GM18868 (cell line): ENCODE measurements around the gene SLC6A6.

Experiments
- ATAC-seq: cut with Tn5 transposase; IDR thresholded peaks from one replicate; pipeline ENCODE4 v1.9.1; 2021; ENCODE audit warnings: mild to moderate bottlenecking, moderate library complexity; ENCODE audit not compliant: unreplicated experiment

The SLC6A6 gene

DNA sequence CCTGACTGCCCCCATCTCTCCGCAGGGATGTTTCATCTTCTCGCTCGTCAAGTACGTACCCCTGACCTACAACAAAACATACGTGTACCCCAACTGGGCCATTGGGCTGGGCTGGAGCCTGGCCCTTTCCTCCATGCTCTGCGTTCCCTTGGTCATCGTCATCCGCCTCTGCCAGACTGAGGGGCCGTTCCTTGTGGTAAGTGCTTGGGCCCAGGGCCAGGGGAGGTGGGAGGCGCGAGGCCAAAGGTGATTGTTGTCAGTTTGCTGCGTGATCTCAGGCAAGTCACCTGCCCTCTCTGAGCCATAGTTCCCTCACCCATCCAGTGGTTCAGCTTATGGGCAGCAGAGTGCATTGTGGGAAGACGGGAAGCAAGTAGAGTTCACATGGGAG is 79.2 kb downstream of the SLC6A6 start:
- no peak for ATAC-seq

DNA sequence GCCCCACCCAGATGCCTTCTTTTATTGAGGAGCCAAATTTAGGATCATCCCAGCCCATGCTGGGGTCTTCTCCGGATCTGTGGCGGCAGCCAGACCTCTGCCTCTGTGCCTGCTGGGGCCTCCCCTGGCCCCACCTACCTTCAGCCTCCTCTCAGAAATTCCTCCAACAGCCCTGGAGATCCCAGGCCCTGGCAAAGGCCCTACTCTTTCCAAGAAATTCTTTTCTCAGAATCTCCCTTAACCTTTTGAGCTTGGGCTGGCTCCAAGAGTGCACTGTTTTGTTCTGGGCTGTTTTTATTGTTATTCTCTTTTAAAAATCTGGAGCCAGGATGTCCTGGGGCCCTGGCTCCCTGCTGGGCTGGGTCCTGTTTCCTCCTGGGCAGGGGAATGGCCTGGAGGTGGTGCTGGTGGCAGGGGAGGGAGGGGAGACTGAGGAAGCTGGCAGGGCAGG is 79.9 kb downstream of the SLC6A6 start:
- no peak for ATAC-seq

DNA sequence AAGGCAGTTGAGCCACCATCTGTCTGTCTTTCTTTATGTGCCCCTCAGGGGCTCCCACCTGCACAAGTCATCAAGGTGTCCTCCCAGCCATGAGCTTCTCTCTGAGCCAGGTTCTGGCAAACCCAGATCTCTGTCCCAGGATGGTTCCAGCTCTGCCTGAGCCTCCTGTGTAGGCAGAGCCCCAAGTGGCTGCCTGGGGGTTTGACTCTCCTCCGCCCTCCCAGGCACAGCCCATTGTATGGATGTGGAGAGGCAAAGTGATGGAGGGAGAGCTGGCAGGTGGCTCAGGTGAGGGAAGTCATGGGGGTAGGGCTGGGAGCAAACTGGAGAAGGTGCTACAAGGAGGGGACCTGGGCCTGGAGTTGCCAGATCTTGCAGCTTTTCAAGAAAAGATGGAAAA is 80.9 kb downstream of the SLC6A6 start:
- no peak for ATAC-seq

DNA sequence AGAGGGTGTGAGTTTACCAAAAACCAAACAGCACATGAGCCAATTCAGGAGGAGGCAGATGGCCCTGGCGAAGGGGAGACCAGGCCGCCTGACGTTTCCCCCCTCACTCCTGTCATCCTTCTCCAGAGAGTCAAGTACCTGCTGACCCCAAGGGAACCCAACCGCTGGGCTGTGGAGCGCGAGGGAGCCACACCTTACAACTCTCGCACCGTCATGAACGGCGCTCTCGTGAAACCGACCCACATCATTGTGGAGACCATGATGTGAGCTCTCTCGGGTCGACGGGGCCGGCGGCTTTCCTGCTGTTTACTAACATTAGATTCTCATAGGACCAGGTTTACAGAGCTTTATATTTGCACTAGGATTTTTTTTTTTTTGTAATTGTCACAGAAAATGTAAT is 82.3 kb downstream of the SLC6A6 start:
- ATAC-seq: no peak

DNA sequence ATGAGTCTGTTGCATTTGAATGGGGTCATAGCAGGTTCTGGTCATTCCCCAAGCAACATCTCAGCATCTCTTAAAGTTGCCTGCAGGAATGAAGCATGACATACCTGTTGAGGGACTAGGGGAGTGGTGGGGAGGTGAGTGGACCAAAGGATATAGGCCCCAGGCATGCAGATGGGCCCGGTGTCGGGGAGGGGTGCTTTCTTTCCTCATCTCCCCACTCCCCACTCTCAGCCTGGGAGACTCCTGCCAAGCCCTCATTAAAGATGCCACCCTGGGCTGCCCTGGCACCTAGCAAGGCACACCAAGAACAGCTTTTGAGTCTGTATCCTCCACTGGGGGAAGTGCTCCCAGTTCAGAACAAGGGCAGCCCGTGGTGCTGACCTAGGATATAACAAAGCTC is 83.6 kb downstream of the SLC6A6 start:
- ATAC-seq: no peak

DNA sequence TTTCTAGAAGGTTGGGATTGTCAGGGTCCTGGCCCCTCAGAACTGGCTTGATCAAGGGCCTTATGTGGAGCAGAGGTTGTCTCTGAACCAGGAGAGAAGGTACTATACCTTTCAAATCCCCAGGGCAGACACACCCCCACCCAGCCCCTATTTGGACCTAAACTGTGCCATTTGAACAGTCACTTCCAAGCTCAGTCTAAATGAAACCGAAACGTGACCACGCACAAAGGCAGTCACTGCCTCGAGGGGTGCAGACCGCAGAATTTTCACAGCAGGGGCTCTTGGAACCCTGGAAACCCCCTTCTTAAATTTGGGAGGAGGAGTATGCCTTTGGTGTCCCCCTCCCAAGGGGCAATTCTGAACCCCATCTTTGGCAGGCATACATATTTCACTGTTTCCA is 84.1 kb downstream of the SLC6A6 start:
- ATAC-seq: no peak

DNA sequence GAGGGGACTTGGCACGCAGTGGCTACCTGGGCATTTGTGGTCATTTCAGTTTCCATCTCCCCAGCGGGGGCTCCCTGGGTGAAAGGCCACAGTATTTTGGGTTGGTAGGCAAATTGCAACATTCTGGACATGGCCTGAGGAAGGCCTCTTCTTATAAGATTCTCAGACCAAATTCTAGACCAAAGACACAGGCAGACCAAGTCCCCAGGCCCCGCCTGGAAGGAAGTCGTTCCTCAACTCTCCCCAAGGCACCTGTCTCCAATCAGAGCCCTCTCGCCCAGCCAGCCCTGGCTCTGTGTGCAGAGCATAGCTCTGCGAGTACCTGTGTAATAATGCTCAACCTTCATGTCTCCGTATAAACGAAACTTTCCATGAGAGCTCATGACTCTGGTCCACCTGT is 84.7 kb downstream of the SLC6A6 start:
- no peak for ATAC-seq

DNA sequence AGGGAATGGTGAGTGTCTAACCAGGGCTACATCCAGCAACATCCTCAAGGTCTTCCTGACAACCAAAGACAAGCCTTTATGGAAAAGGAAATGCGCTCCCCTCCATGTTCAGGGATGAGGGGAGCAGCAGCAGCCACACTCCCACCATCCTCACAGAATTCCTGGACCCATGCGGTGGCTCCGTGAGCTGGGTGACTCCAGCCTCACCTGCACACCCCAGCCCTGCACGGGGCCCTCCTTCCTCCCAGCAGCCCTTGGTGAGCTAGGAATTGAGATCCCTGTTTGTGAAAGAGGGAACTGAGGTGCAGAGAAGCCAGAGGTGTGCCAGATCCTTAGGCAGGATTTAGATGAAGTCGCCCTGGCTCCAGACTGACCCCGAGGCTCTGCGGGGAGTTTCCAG is 85.4 kb downstream of the SLC6A6 start:
- ATAC-seq: no peak

DNA sequence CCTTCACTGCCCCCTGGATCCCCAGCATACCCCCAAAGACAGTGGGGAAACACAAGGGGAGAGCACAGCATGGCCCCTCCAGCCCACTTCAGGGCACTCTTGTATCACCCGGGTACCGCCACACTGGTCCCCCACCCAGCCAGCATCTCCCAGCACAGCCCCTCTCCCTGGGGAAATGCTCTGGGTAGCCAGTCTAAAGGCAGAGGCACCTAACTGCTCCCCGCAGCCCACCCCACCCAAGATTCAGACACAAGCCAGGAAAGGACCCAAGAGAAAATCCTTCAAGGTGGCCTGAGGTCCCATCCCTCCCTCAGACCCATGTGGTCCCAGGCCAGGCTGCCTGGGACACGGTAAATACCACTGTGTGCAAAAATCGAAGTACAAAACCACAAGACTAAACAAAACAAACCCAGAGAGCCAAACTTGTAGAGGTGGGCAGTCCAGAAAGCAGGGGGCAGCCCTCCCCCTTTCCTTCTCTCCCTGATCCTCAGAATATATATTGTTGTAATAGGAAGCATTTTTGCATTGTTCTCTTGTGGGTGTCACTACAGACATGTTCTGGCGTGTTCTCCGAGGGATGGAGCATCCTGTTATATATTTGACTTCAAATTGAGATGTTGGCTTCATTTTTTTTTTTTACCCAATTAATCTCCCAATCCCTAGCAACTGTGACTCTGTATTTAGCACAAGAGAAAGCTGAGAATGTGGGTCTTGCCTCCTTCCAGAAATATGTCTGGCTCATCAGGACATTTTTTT is 86.1 kb downstream of the SLC6A6 start:
- no peak for ATAC-seq

DNA sequence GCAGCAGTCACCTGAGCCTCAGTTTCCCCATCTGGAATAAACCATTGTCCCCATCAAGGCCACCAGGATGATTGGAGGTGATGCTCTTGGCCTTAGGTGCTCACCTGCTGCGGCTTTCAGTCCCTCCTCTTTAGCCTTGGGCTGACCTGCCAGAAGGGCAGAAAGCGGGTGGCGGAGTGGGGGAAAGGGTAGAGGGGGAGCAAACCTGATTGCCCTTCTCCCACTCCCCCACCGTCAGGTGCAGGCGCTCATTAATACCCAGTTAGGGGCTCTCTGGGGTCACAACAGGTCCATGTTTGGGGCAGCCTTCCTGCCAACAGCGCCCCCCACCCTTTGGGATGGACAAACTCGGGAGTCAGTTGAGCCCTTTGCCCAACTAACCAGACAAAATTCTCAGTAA is 87.2 kb downstream of the SLC6A6 start:
- ATAC-seq: no peak

DNA sequence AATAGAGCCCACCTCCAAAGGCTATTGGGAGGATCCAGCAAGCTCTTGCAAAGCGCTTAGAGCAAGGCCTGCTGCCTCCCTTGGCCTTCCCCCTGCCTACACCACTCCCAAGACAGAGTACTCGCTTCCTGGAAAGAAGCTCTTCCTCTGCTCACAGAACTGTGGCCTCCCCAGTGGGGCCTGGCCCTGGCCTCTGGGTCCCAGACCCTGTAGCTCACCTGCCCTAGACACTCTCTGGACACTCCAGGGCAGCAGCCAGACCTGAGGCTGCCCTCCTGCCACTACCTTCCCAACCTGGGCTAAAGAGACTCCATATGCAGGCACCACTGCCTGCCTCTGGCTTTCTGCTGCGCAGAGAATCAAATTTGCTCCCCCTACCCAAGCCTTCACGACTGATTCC is 87.8 kb downstream of the SLC6A6 start:
- no peak for ATAC-seq

DNA sequence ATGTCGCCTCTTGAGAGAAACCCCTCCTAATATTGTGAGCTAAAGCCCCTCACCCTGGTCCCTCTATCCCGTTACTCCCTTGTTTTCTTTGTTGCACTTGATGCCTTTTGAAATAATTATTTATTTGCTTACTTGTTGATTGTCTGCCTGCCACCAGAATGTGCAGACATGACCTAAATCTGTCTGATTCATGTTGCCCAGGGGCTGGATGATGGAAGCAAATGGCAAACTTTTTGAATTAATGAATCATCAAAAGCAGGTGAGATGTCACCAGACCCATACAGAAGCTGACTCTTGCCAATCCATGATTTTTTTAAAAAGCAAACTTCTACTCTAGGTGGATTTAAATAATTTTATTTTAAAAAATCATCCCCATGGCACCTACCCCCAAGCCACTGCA is 88.4 kb downstream of the SLC6A6 start:
- ATAC-seq: no peak

DNA sequence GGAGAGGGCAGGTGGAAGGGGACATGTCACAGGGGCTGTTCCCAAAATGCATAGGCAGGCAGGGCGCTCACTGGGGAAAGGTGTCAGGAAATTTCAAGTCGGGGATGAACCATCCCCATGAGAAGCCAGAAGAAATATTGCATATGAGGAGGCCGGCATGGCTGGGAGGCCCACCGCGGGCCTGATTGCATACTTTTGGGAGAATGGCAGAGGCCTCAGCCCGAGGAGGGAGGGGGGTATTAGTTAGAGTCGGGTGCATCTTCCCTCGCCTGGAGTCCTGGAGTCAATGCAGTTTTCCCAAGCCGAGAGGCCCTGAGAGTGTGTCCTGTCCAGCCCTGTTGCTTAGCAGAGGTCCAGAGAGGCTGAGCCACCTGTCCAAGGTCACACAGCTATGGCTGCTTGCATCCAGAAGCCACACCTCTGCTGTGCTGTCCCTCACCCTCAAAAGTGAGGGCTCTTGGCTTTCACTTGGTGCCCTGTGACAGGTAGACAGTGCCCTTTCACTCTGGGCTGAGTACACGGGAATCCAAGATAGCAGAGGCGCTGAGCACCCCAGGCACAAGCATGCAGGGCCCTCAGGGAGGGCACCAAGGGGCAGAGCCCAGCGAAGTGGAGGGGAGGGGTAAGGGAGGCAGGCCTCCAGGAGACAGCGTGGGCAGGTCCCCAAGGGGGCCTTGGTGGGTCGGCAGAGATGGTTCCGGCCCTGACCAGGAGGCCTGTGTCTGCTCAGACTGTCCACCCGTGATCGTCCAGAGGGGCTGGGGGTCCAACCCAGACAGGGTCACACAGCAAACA is 89.2 kb downstream of the SLC6A6 start:
- no peak for ATAC-seq

DNA sequence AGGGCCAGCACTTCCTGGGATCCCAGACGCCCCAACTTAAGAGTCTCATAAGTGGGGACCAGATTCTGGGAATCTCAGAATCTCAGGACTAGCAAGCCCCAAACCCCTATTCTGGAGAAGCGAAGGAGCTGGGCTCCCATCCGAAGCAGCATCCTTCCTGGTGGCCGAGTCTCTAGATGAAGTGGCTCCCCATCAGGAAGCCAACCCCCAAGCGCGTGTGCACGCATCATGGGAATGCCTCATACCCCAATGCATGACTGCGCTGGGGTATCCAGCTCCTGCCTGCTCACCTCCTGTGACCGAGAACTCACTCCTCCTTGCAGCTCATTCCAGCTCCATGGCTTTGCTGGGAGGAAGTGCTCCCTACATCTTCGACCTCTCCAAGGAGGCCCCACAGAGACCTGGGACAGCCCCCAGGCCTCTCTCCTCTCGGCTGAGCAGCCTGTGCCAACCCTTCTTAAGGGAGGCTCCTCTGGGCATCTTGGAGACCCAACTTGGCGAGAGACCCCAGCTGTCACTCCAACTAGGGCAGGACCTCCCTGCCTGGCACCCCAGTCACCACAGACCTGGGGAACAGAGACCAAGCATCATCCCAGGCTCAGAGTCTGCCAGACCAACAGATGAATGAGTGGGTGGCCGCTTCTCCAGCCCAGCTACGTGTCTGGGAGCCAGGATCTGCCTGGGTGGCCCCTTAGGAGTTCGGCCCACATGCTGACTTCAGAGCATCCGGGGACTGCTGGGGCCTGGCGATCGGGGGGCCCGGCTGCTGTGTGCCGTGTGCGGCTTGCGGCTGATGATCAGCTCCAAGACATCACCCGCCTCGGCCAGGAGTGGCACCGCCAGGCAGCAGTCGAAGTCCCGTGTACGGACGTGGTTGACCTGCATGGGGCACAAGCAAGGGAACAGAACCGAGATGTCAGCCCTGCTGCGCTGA is 90.8 kb downstream of the SLC6A6 start:
- ATAC-seq: no peak

DNA sequence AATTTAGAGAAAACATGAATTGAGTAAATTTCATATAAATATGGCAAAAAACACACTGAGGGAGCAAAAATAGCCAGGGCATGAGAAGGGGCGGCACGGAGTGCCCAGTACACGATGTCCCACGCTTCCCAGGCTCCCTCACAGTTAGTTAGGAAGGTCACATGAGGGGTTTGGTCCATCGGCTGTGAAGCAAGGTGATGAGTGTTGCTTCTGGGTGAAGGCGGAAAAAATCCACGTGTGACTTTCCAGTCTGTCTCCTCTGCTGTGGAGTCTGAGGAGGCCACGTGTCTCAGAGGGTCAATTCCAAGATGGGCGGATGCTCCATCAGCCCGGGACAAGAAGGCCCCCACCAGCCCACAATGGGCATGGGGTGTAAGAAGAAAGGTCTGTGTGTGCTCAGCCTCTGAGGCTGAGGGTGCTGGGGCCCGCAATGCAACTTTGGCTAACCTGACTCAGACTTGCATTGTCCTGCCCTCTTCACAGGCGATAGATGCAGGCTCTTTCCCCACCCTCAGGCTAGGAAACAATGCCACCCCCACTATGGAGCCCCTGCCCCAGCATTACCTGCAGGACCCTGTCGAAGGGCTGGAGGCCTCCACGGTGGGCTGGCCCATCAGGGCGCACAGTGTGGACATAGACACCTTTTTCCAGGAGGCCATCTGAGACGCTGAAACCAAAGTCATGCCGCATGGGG is 92.0 kb downstream of the SLC6A6 start:
- no peak for ATAC-seq

DNA sequence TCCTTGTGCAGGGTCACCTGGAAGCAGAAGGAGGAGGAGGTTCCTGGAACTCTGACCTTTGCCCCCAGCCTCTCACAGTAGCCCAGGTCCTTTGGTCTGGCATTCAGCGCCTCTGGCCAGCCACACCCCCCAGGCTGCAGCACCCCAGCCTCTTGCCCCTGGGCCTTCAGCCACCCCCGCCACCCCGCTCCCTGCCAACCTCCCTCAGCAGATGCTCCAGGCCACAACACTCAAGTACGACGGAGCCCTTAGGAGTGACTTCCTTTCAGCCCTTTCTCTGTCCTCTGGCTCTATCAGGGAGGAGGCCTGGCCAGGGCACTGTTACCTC is 92.5 kb downstream of the SLC6A6 start:
- no peak for ATAC-seq

DNA sequence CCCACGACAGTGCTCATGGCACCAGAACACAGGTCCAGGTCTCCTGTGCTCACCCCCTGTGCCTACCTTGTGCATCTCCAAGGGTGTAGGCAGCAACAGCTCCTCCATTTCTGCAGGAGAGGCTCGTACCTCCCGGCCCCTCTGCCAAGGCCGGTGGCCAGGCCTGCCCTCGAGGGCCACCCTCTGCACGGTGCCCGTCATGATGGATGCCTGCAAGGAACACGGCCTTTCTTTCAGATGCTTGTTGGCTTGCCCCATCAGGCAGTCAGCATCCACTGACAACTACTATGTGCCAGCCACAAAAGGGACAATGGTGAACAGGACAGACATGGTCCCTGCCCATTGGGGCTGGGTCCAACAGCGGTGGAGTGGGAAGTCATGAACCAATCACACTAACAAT is 93.9 kb downstream of the SLC6A6 start:
- ATAC-seq: no peak

DNA sequence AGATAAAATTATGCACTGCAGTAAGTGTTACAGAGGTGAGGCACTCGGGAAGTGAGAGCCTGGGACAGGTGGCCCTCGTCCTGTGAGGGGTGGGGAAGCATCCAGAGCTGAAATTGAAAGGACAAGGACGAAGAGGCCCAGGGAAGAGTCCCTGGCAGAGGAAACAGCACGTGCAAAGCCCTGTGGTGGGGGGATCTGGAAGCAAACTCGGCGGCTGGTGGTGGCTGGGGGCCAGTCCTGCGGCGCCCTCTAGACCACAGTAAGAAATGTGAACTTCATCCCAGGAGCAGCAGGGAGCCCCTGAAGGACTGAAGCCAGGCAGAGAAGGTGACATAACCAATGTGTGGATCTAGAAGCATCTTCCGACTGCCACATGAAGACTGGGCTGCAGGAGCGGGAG is 94.9 kb downstream of the SLC6A6 start:
- no peak for ATAC-seq

DNA sequence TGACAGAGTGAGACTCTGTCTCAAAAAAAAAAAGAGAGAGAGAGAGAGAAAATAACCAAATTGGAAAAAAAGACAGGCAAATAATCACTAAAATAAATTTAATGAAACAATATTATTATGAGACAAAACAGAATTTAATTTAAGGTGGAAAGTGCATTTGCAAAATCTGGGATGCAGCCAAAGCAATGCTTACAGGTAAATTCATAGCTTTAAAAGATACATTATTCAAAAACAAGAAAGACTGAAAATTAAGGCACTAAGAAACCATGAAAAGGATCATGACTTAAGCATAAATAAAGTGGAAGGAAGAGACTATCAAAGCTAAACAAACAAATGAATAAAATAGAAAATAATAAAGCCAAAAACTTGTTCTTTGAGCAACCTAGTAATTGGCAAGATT is 100.1 kb downstream of the SLC6A6 start:
- no peak for ATAC-seq

DNA sequence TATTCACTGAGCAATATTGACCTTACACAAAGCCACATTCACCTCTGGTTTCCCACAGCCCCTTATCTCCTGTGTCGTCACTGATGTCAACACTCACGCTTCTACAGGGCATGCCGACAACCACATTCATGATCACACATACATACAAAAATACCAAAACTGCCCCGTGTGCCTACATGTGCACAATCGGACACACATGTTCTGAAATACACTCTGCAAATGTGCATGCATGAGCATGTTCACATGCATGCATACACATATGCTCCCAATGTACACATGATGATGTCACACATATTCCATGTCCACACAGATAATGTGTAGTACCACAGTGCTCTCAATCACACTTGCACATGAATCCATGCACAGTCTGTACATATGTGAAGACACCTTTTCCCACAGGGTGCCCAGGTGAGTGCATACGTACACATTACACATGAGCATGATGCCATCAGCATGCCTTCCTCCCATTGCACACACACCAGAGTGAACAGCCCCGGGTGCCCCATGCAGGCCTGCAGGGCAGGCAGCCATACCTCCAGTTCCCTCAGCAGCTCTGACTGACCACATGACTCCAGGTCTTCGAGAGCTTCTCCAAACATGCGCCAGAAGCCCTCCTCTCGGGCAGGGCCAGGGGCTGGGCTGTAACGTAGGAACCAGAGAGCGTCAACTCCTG is 100.8 kb downstream of the SLC6A6 start:
- ATAC-seq: no peak
